Fibroblast of lung (primary cell): ENCODE results near the gene ACSF2. TPM values are rescaled to one million over a fixed set of nuclear protein-coding genes. Genes with fewer than 3 reads are reported as not detected.

Experiments
- DNase-seq, 2 donors: peaks; one replicate each; pipeline versions ENCODE4 v3.0.0 to v3.0.0-alpha.2; 2010; ENCODE audit warnings: low read depth in 2 of 2
- H2AFZ ChIP-seq: 2 replicates; pipeline ENCODE4 v1.5.1; 2012; ENCODE audit warnings: low read length, control low read depth, inconsistent platforms
- H3K27ac ChIP-seq: 2 replicates; pipeline ENCODE4 v1.5.1; 2011; ENCODE audit warnings: low read length, control low read depth; ENCODE audit not compliant: insufficient read depth
- H3K27me3 ChIP-seq: 2 replicates; pipeline ENCODE4 v1.5.1; 2011; ENCODE audit warnings: mild to moderate bottlenecking, low read length; ENCODE audit not compliant: control insufficient read depth, insufficient read depth
- H3K36me3 ChIP-seq: 2 replicates; pipeline ENCODE4 v1.5.1; 2011; ENCODE audit warnings: low read length; ENCODE audit not compliant: control insufficient read depth, insufficient read depth
- H3K4me1 ChIP-seq: 2 replicates; pipeline ENCODE4 v1.5.1; 2011; ENCODE audit warnings: low read length; ENCODE audit not compliant: control insufficient read depth, insufficient read depth; ENCODE audit errors: extremely low read depth
- H3K4me2 ChIP-seq: 2 replicates; pipeline ENCODE4 v1.5.1; 2011; ENCODE audit warnings: low read length, control low read depth; ENCODE audit not compliant: insufficient read depth; ENCODE audit errors: extremely low read depth
- H3K4me3 ChIP-seq, 4 experiments: fragments of 200-600 bp in 1 of 4; sonication (generic) in 1 of 4; replicated peaks in 1 of 4; 2 replicates each; pipeline ENCODE4 v1.5.1; 2011 to 2016; ENCODE audit warnings: low read length in 4 of 4, low read depth in 3 of 4, mild to moderate bottlenecking in 3 of 4, control low read depth in 2 of 4, inconsistent platforms in 1 of 4, mixed read lengths in 1 of 4; ENCODE audit not compliant: insufficient read depth in 1 of 4; ENCODE audit errors: control extremely low read depth in 1 of 4
- H3K79me2 ChIP-seq: 2 replicates; pipeline ENCODE4 v1.5.1; 2012; ENCODE audit warnings: mild to moderate bottlenecking, low read length, inconsistent platforms; ENCODE audit not compliant: control insufficient read depth, insufficient read depth
- H3K9ac ChIP-seq: 2 replicates; pipeline ENCODE4 v1.5.1; 2011; ENCODE audit warnings: mild to moderate bottlenecking, low read length, control low read depth; ENCODE audit not compliant: insufficient read depth
- H3K9me3 ChIP-seq: 2 replicates; pipeline ENCODE4 v1.5.1; 2012; ENCODE audit warnings: low read depth, low read length; ENCODE audit not compliant: control insufficient read depth, insufficient read depth
- H4K20me1 ChIP-seq: 2 replicates; pipeline ENCODE4 v1.5.1; 2011; ENCODE audit warnings: low read length; ENCODE audit not compliant: control insufficient read depth, insufficient read depth; ENCODE audit errors: extremely low read depth
- CTCF ChIP-seq, 2 donors: IDR thresholded peaks in 1 of 2; conservative IDR thresholded peaks in 1 of 2; 1 replicate in 1 of 2; 2 replicates in 1 of 2; pipeline ENCODE4 v1.5.1; 2011 to 2012; ENCODE audit warnings: low read length in 2 of 2, control low read depth in 1 of 2, inconsistent platforms in 1 of 2, low read depth in 1 of 2, mild to moderate bottlenecking in 1 of 2
- EZH2 ChIP-seq: IDR thresholded peaks from 2 replicates; pipeline ENCODE4 v1.5.1; 2012; ENCODE audit warnings: low read length, control low read depth, mild to moderate bottlenecking; ENCODE audit errors: missing control alignments
- polyA plus RNA-seq, 2 donors: library from polyadenylated mRNA; depleted of rRNA in 1 of 2; stranded (reverse) in 1 of 2; unstranded in 1 of 2; fragments of >200 nt; gene quantifications; 2 replicates each; pipeline ENCODE4 v1.2.1, GENCODE V29; 2011 to 2012; ENCODE audit warnings: missing spikeins in 1 of 2
- total RNA-seq: library from RNA; depleted of rRNA; stranded (reverse); fragments of >200 nt; gene quantifications from 2 replicates; pipeline ENCODE4 v1.2.1, GENCODE V29; 2014

The ACSF2 gene
- total and polyA plus RNA-seq, 2 donors (not counting 1 experiment from before 2014, with no cell fraction given): 16.5 to 23.6 TPM

GRCh38 chr17:50481648-50482047 is 55.6 kb downstream of the ACSF2 start:
- H2AFZ ChIP-seq: no peak overlapping the region
- H3K4me2 ChIP-seq: no peak overlapping the region
- no peak for TF ChIP-seq EZH2
- H3K79me2 ChIP-seq: peaks cover 6% of the 10 kb centered on the region
- no peaks in the 10 kb centered on the region for H3K27me3 ChIP-seq
- no peak overlapping the region for H3K9ac ChIP-seq
- H3K4me1 ChIP-seq: peaks cover 12% of the 10 kb centered on the region
- no peaks in the 10 kb centered on the region for H3K9me3 ChIP-seq
- peak overlapping the region; percentile 8 for H3K27ac ChIP-seq
- no peak overlapping the region for H3K4me3 ChIP-seq
- DNase-seq: no peak
- no peaks in the 10 kb centered on the region for H4K20me1 ChIP-seq
- H3K36me3 ChIP-seq: peaks cover 8% of the 10 kb centered on the region

GRCh38 chr17:50482110-50482509 is 56.1 kb downstream of the ACSF2 start:
- no peak overlapping the region for H3K9ac ChIP-seq
- H3K9me3 ChIP-seq: no peaks in the 10 kb centered on the region
- peaks cover 8% of the 10 kb centered on the region for H3K36me3 ChIP-seq
- peaks cover 12% of the 10 kb centered on the region for H3K4me1 ChIP-seq
- H3K4me3 ChIP-seq: no peak overlapping the region
- no peak overlapping the region for H2AFZ ChIP-seq
- no peak for TF ChIP-seq CTCF (conservative IDR thresholded peaks at IDR 0.05 in 1 of 2, IDR thresholded peaks at IDR 0.05 in 1 of 2; ENCODE audit: low read depth in 1 of 2, low read length in 2 of 2)
- TF ChIP-seq EZH2: no peak
- no peaks in the 10 kb centered on the region for H4K20me1 ChIP-seq
- no peaks in the 10 kb centered on the region for H3K27me3 ChIP-seq
- no peak overlapping the region for H3K4me2 ChIP-seq
- DNase-seq: no peak
- H3K79me2 ChIP-seq: peaks cover 6% of the 10 kb centered on the region
- peak overlapping the region; percentile 8 for H3K27ac ChIP-seq

GRCh38 chr17:50482516-50482915 is 56.5 kb downstream of the ACSF2 start:
- peak; percentile 96 to 98 for DNase-seq
- TF ChIP-seq CTCF (conservative IDR thresholded peaks at IDR 0.05 in 1 of 2, IDR thresholded peaks at IDR 0.05 in 1 of 2; ENCODE audit: low read depth in 1 of 2, low read length in 2 of 2): peak; percentile 86 to 89
- no peak for TF ChIP-seq EZH2
- Histone ChIP-seq H3K79me2 (peaks cover 6% of the 10 kb centered on the region), H3K4me3 (no peak overlapping the region), H3K9ac (no peak overlapping the region), H3K4me2 (no peak overlapping the region), H4K20me1 (no peaks in the 10 kb centered on the region), H3K36me3 (peaks cover 8% of the 10 kb centered on the region), H2AFZ (no peak overlapping the region), H3K27me3 (no peaks in the 10 kb centered on the region), H3K4me1 (peaks cover 12% of the 10 kb centered on the region), H3K27ac (peak overlapping the region; percentile 65), H3K9me3 (no peaks in the 10 kb centered on the region)
